ENCODE results near the gene ZNF282.

DNA sequence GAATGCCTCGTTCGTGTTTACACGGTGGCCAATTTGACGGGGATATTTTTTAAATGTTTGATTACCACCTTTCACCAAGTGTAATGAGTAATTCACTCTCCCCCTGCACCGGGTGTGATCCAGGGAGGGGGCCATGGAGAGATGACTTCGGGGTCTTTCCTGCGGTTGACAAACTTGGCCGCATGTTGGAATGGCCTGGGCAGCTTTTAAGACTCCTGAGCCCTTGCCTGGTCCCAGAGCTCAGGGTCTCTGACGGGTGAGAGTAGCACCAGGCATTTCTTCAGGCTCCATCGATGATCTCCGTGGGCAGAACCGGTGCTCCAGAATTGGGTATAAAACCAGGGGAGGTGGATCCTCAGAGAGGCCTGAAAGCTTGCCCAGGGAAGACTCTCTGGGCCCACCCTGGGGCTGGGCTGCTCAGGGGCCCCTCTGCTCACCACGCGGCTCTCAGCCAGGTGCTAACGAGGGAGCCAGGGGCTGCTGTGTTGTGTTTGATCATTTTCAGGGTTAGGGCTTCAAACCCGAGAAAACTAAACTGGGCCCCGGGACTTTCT lies 882 bp downstream of the ZNF282 start:
- TF ChIP-seq, protein P1, sequence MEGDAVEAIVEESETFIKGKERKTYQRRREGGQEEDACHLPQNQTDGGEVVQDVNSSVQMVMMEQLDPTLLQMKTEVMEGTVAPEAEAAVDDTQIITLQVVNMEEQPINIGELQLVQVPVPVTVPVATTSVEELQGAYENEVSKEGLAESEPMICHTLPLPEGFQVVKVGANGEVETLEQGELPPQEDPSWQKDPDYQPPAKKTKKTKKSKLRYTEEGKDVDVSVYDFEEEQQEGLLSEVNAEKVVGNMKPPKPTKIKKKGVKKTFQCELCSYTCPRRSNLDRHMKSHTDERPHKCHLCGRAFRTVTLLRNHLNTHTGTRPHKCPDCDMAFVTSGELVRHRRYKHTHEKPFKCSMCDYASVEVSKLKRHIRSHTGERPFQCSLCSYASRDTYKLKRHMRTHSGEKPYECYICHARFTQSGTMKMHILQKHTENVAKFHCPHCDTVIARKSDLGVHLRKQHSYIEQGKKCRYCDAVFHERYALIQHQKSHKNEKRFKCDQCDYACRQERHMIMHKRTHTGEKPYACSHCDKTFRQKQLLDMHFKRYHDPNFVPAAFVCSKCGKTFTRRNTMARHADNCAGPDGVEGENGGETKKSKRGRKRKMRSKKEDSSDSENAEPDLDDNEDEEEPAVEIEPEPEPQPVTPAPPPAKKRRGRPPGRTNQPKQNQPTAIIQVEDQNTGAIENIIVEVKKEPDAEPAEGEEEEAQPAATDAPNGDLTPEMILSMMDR (IDR thresholded peaks at IDR 0.05; ENCODE audit: low read depth, low read length), result no peak
- TF ChIP-seq MYC (IDR thresholded peaks at IDR 0.05; ENCODE audit: low read depth, low read length), result no peak
- TF ChIP-seq POLR2A (IDR thresholded peaks at IDR 0.05; ENCODE audit: extremely low read depth, insufficient read length), result no peak
- TF ChIP-seq, protein P2, sequence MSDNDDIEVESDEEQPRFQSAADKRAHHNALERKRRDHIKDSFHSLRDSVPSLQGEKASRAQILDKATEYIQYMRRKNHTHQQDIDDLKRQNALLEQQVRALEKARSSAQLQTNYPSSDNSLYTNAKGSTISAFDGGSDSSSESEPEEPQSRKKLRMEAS (IDR thresholded peaks at IDR 0.05; ENCODE audit: low read depth, low read length), result no peak
